Smooth muscle cell (in vitro differentiated cells): ENCODE data around the gene RALGPS1. TPM values are rescaled to one million over a fixed set of nuclear protein-coding genes. Genes with fewer than 3 reads are reported as not detected.

Source experiments
- DNase-seq: peaks from one replicate; lab custom pipeline; 2025; ENCODE audit not compliant: unreplicated experiment; lab: John Stamatoyannopoulos, UW
- H2AFZ ChIP-seq: fragments of 200-600 bp; sonication (generic); 2 replicates; pipeline ENCODE4 v1.6.0; 2016; ENCODE audit warnings: antibody characterized with exemption, low read depth, mild to moderate bottlenecking
- H3F3A ChIP-seq: fragments of 200-600 bp; sonication (generic); 2 replicates; pipeline ENCODE4 v1.6.0; 2017; ENCODE audit warnings: antibody characterized with exemption, low read depth
- H3K27ac ChIP-seq: fragments of 200-600 bp; sonication (generic); 2 replicates; pipeline ENCODE4 v1.5.1; 2016; ENCODE audit warnings: low read depth, mild to moderate bottlenecking
- H3K27me3 ChIP-seq: fragments of 200-600 bp; sonication (generic); 2 replicates; pipeline ENCODE4 v1.6.1; 2016; ENCODE audit warnings: low read depth, mild to moderate bottlenecking
- H3K36me3 ChIP-seq: fragments of 200-600 bp; sonication (generic); 2 replicates; pipeline ENCODE4 v1.5.1; 2016; ENCODE audit warnings: low read depth
- H3K4me1 ChIP-seq: fragments of 200-600 bp; sonication (generic); 2 replicates; pipeline ENCODE4 v1.5.1; 2016; ENCODE audit warnings: low read depth
- H3K4me2 ChIP-seq: fragments of 200-600 bp; sonication (generic); 2 replicates; pipeline ENCODE4 v1.6.0; 2016; ENCODE audit warnings: mild to moderate bottlenecking
- H3K4me3 ChIP-seq: fragments of 200-600 bp; sonication (generic); 2 replicates; pipeline ENCODE4 v1.5.1; 2016; ENCODE audit warnings: mild to moderate bottlenecking
- H3K79me2 ChIP-seq: fragments of 200-600 bp; sonication (generic); 2 replicates; pipeline ENCODE4 v1.6.0; 2016; ENCODE audit warnings: low read depth, mild to moderate bottlenecking
- H3K9ac ChIP-seq: fragments of 200-600 bp; sonication (generic); 2 replicates; pipeline ENCODE4 v1.6.0; 2016; ENCODE audit warnings: low read depth
- H3K9me3 ChIP-seq: fragments of 200-600 bp; sonication (generic); replicated peaks from 2 replicates; pipeline ENCODE4 v1.5.1; 2016; ENCODE audit warnings: low read depth
- H4K20me1 ChIP-seq: fragments of 200-600 bp; sonication (generic); 2 replicates; pipeline ENCODE4 v1.6.0; 2016; ENCODE audit warnings: low read depth
- WGBS: methylation state at CpG from one replicate; pipeline ENCODE4 v1.1.7; 2016; ENCODE audit warnings: low lambda C conversion rate; 5-methylcytosine and 5-hydroxymethylcytosine counted together
- polyA plus RNA-seq: library from polyadenylated mRNA; unstranded; fragments of >200 nt; fragmentation: Nextera tagmentation; extraction: Ambion mirVana; gene quantifications from 2 replicates; pipeline ENCODE4 v1.2.1, GENCODE V29; 2016
- total RNA-seq: library from RNA; depleted of rRNA; stranded (reverse); fragments of >200 nt; gene quantifications from 2 replicates; pipeline ENCODE4 v1.2.3, GENCODE V29; 2014
- TF ChIP-seq, protein P1 (sequence below): fragments of 200-600 bp; sonication (generic); IDR thresholded peaks from 2 replicates; pipeline ENCODE4 v1.5.1; 2017; ENCODE audit warnings: borderline replicate concordance, mild to moderate bottlenecking, antibody characterized with exemption; ENCODE audit not compliant: insufficient read depth, poor library complexity, severe bottlenecking

The RALGPS1 gene
- total and polyA plus RNA-seq, 2 experiments from 2014 or later, result 2.1 to 4.0 TPM

DNA sequence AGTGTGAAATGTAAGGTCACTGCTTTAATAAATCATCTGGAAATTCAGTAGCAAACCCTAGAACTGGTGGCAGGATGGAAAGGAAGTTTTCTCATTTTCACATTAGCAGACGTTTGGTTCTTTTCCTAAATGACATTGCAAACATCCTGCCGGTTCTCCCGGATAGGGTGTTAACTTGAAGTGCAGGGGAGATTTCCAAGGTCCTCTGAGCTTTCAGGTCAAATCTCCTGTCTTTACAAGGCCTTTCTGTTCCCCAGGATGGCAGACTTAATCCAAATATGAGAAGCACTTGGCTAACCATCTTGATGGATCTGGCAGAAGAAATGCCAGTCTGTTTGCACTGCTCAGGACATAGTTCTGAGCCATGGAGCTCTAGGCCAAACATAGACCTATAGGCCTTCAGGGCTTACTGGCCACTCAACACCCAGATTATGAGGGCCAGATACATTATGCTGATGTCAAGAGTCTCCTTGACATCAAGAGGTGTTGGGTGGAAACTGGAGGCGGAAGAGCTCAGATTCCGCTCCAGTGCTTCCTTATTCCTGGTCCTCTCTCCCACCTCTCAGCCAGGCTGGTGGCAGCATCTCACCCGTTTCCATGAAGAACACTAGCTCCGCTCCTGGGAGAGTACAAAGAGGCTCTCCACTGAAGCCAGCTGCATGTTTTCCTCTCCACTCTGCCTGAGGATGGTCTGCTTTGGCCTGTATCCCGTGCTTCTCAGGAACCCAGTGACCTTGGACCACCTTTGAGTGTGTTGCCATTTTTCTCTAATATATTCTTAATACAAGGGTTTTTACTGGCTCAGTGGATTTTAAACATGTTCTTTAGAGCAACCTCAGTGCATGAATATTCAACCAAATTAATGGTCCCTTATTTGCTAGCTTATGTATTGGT is 61.0 kb downstream of the RALGPS1 start:
- Histone ChIP-seq H3K4me1 (no peaks in the 10 kb centered on the region), H3K36me3 (no peaks in the 10 kb centered on the region), H3F3A (no peaks in the 10 kb centered on the region), H4K20me1 (no peaks in the 10 kb centered on the region), H3K4me2 (no peak overlapping the region), H2AFZ (no peak overlapping the region), H3K4me3 (no peak overlapping the region), H3K9ac (no peak overlapping the region), H3K9me3 (no peaks in the 10 kb centered on the region), H3K27me3 (no peaks in the 10 kb centered on the region), H3K27ac (no peak overlapping the region), H3K79me2 (no peaks in the 10 kb centered on the region)
- WGBS, result 89% methylated on average over 8 of the region's 8 CpGs
- DNase-seq, result no peak
- TF ChIP-seq, protein P1, sequence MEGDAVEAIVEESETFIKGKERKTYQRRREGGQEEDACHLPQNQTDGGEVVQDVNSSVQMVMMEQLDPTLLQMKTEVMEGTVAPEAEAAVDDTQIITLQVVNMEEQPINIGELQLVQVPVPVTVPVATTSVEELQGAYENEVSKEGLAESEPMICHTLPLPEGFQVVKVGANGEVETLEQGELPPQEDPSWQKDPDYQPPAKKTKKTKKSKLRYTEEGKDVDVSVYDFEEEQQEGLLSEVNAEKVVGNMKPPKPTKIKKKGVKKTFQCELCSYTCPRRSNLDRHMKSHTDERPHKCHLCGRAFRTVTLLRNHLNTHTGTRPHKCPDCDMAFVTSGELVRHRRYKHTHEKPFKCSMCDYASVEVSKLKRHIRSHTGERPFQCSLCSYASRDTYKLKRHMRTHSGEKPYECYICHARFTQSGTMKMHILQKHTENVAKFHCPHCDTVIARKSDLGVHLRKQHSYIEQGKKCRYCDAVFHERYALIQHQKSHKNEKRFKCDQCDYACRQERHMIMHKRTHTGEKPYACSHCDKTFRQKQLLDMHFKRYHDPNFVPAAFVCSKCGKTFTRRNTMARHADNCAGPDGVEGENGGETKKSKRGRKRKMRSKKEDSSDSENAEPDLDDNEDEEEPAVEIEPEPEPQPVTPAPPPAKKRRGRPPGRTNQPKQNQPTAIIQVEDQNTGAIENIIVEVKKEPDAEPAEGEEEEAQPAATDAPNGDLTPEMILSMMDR, result no peak

DNA sequence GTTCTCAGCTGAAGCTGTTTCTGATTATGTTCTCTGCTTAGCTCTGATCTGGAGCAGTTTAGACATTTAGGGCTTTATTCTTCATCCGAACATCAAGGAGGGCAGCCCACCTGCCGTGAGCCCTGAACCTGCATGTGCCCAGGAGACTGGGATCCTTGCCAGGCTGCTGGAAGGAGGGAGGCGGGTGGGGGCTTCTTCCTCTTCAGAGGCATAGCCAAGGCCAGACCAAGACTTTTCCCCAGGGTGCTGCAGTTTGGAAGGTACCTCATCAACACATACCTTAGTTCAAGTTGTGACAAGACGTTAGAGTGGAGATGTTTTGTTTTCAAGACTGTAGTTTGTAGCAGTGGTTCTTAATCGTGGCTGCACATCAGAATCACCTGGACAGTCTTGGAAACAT is 64.9 kb downstream of the RALGPS1 start:
- Histone ChIP-seq H3K4me3 (no peak overlapping the region), H2AFZ (no peak overlapping the region), H3K4me2 (no peak overlapping the region), H3K36me3 (no peaks in the 10 kb centered on the region), H3K4me1 (no peaks in the 10 kb centered on the region), H3K9ac (no peak overlapping the region), H3K79me2 (no peaks in the 10 kb centered on the region), H3K27ac (no peak overlapping the region), H3F3A (no peaks in the 10 kb centered on the region), H3K27me3 (no peaks in the 10 kb centered on the region), H4K20me1 (no peaks in the 10 kb centered on the region), H3K9me3 (no peaks in the 10 kb centered on the region)
- TF ChIP-seq, protein P1, result no peak
- no peak for DNase-seq
- 66% methylated on average over 5 of the region's 5 CpGs for WGBS

GRCh38 chr9:126980231-126980630 is 65.6 kb downstream of the RALGPS1 start:
- H3K79me2 ChIP-seq, result no peaks in the 10 kb centered on the region
- H3K36me3 ChIP-seq, result no peaks in the 10 kb centered on the region
- H3F3A ChIP-seq, result no peaks in the 10 kb centered on the region
- H4K20me1 ChIP-seq, result no peaks in the 10 kb centered on the region
- TF ChIP-seq, protein P1, result no peak
- H3K9me3 ChIP-seq, result no peaks in the 10 kb centered on the region
- no peak overlapping the region for H2AFZ ChIP-seq
- H3K4me3 ChIP-seq, result no peak overlapping the region
- H3K4me1 ChIP-seq, result no peaks in the 10 kb centered on the region
- no peaks in the 10 kb centered on the region for H3K27me3 ChIP-seq
- no peak overlapping the region for H3K9ac ChIP-seq
- DNase-seq, result no peak
- H3K4me2 ChIP-seq, result no peak overlapping the region
- no peak overlapping the region for H3K27ac ChIP-seq

GRCh38 chr9:126981218-126981617 is 66.6 kb downstream of the RALGPS1 start:
- DNase-seq, result no peak
- H3K9me3 ChIP-seq, result no peaks in the 10 kb centered on the region
- H3K27ac ChIP-seq, result no peak overlapping the region
- 100% methylated on average over 2 of the region's 2 CpGs for WGBS
- no peak overlapping the region for H3K4me2 ChIP-seq
- H3K4me1 ChIP-seq, result no peaks in the 10 kb centered on the region
- TF ChIP-seq, protein P1, result no peak
- no peaks in the 10 kb centered on the region for H3F3A ChIP-seq
- no peaks in the 10 kb centered on the region for H3K79me2 ChIP-seq
- H3K9ac ChIP-seq, result no peak overlapping the region
- no peaks in the 10 kb centered on the region for H4K20me1 ChIP-seq
- no peak overlapping the region for H2AFZ ChIP-seq
- H3K4me3 ChIP-seq, result no peak overlapping the region
- no peaks in the 10 kb centered on the region for H3K27me3 ChIP-seq
- no peaks in the 10 kb centered on the region for H3K36me3 ChIP-seq
